ENCODE results near the gene MAML1. TPM values are rescaled to one million over a fixed set of nuclear protein-coding genes. Genes with fewer than 3 reads are reported as not detected.

The MAML1 gene
- total and polyA plus RNA-seq, 4 experiments from 2014 or later = 1.5 to 56.5 (median 31.7) TPM

- peak overlapping the region in 6 of 7 donors; percentile 18 to 92 (median 69) for H3K27ac Mint-ChIP-seq
- POLR2A ChIA-PET (ENCODE audit: partially characterized antibody) = interaction anchor here (0.7 to 6.5 kb wide), 17 partner anchors 9 to 172 kb away, joined by 3 to 68 read pairs (median 6); partner anchors contain the start of genes HNRNPH1, MGAT4B, MRNIP and SQSTM1
- H3K27me3 Mint-ChIP-seq = no peaks in the 10 kb centered on the region
- H3K4me1 Mint-ChIP-seq = peaks cover 11 to 51% (median 27%) of the 10 kb centered on the region in 4 donors
- H3K4me3 ChIP-seq (ENCODE audit: low read length in 2 of 2) = peak overlapping the region; percentile 23 to 69
- H3K9me3 Mint-ChIP-seq = no peaks in the 10 kb centered on the region
- H3K27ac ChIP-seq (ENCODE audit: low read depth, low read length) = peak overlapping the region; percentile 44
- H3K27me3 ChIP-seq (ENCODE audit: insufficient read depth, low read length) = no peaks in the 10 kb centered on the region
- peaks cover 25% of the 10 kb centered on the region for H3K4me1 ChIP-seq (ENCODE audit: insufficient read depth, low read length)
- H3K36me3 Mint-ChIP-seq = peaks cover 0 to 20% of the 10 kb centered on the region in 2 donors
- no peak for DNase-seq
- no peaks in the 10 kb centered on the region for H3K9me3 ChIP-seq (ENCODE audit: control insufficient read depth in 1 of 2, low read length in 2 of 2)
- peaks cover 17% of the 10 kb centered on the region for H3K36me3 ChIP-seq (ENCODE audit: insufficient read depth, low read length)
- peak overlapping the region; percentile 50 to 80 (median 76) for H3K4me3 Mint-ChIP-seq
- intact Hi-C loops (cut with micrococcal nuclease) = no loop called here
- CTCF ChIA-PET (ENCODE audit: partially characterized antibody) = interaction anchor here (0.7 to 5.9 kb wide), 11 partner anchors 18 to 113 kb away, joined by 3 to 53 read pairs (median 4); partner anchors contain the start of genes MAML1, SQSTM1 and TBC1D9B
Measured at GRCh38 chr5:179795049-179795862, 62.6 kb downstream of the MAML1 start.

- Histone ChIP-seq H3K36me3 (ENCODE audit: insufficient read depth, low read length) (peaks cover 17% of the 10 kb centered on the region), H3K4me1 (ENCODE audit: insufficient read depth, low read length) (peaks cover 25% of the 10 kb centered on the region), H3K9me3 (ENCODE audit: control insufficient read depth in 1 of 2, low read length in 2 of 2) (no peaks in the 10 kb centered on the region), H3K27ac (ENCODE audit: low read depth, low read length) (peak overlapping the region; percentile 44), H3K27me3 (ENCODE audit: insufficient read depth, low read length) (no peaks in the 10 kb centered on the region), H3K4me3 (ENCODE audit: low read length in 2 of 2) (peak overlapping the region; percentile 23 to 69)
- ChIA-PET POLR2A (ENCODE audit: partially characterized antibody) (interaction anchor here (0.6 to 6.5 kb wide), 15 partner anchors 8 to 173 kb away, joined by 3 to 68 read pairs (median 5); partner anchors contain the start of genes HNRNPH1, MGAT4B, MRNIP and SQSTM1), CTCF (ENCODE audit: partially characterized antibody) (interaction anchor here (0.7 to 5.9 kb wide), 17 partner anchors 10 to 173 kb away, joined by 3 to 53 read pairs (median 3); partner anchors contain the start of genes HNRNPH1, SQSTM1 and TBC1D9B)
- peak overlapping the region in 6 of 7 donors; percentile 11 to 89 (median 57) for H3K27ac Mint-ChIP-seq
- peaks cover 0 to 20% of the 10 kb centered on the region in 2 donors for H3K36me3 Mint-ChIP-seq
- H3K9me3 Mint-ChIP-seq = no peaks in the 10 kb centered on the region
- DNase-seq = peak; percentile 61 to 77 (median 68)
- intact Hi-C loops (cut with micrococcal nuclease) = loop anchor here (1.0 to 2.0 kb wide), 4 partner anchors 10 to 117 kb away; partner anchors contain the start of genes MAML1 and MGAT4B
- H3K27me3 Mint-ChIP-seq = no peaks in the 10 kb centered on the region
- peak overlapping the region; percentile 50 to 79 (median 64) for H3K4me3 Mint-ChIP-seq
- H3K4me1 Mint-ChIP-seq = peaks cover 11 to 51% (median 27%) of the 10 kb centered on the region in 4 donors
Measured at GRCh38 chr5:179795863-179796833, 63.5 kb downstream of the MAML1 start.

GRCh38 chr5:179796877-179797608 is 64.4 kb downstream of the MAML1 start:
- Mint-ChIP-seq H3K27ac (peak overlapping the region in 6 of 7 donors; percentile 11 to 89 (median 68)), H3K27me3 (no peaks in the 10 kb centered on the region), H3K9me3 (no peaks in the 10 kb centered on the region), H3K36me3 (peaks cover 3 to 24% of the 10 kb centered on the region in 2 donors), H3K4me3 (peak overlapping the region in 7 of 8 donors; percentile 10 to 79 (median 64)), H3K4me1 (peaks cover 16 to 52% (median 30%) of the 10 kb centered on the region in 4 donors)
- H3K36me3 ChIP-seq (ENCODE audit: insufficient read depth, low read length) = peaks cover 17% of the 10 kb centered on the region
- H3K27me3 ChIP-seq (ENCODE audit: insufficient read depth, low read length) = no peaks in the 10 kb centered on the region
- DNase-seq = no peak
- peak overlapping the region; percentile 44 for H3K27ac ChIP-seq (ENCODE audit: low read depth, low read length)
- peaks cover 32% of the 10 kb centered on the region for H3K4me1 ChIP-seq (ENCODE audit: insufficient read depth, low read length)
- CTCF ChIA-PET (ENCODE audit: partially characterized antibody) = interaction anchor here (0.7 to 5.9 kb wide), 15 partner anchors 9 to 174 kb away, joined by 3 to 53 read pairs (median 3); partner anchors contain the start of genes HNRNPH1, MAML1 and SQSTM1
- no peak overlapping the region for H3K4me3 ChIP-seq (ENCODE audit: low read length in 2 of 2)
- POLR2A ChIA-PET (ENCODE audit: partially characterized antibody) = interaction anchor here (0.8 to 6.5 kb wide), 9 partner anchors 10 to 111 kb away, joined by 3 to 68 read pairs (median 5); partner anchors contain the start of genes MGAT4B, MRNIP, SQSTM1 and TBC1D9B
- intact Hi-C loops (cut with micrococcal nuclease) = loop anchor here (1.0 to 2.0 kb wide), 4 partner anchors 9 to 118 kb away; partner anchors contain the start of genes MAML1 and MGAT4B
- H3K9me3 ChIP-seq (ENCODE audit: control insufficient read depth in 1 of 2, low read length in 2 of 2) = no peaks in the 10 kb centered on the region

DNA sequence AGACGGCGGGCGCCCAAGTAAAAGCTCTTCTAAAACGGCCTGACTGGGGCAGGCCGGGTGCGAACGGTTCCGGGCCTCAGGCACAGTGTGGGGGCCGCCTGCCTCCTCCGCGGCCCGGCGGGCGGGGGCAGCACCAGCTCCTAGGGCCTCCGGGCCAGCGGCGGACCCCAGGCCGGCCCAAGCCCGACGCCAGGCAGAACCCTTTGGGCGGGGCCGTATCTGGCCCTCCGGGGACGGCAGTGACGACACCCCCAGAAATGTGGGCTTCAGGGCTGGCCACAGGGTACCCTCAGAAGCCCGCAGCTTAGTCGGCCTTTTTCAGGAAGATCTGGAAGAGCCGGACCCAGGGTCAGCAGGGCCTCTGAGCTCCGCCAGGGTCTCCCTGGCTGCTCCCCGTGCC is 65.1 kb downstream of the MAML1 start:
- H3K27ac ChIP-seq (ENCODE audit: low read depth, low read length) = no peak overlapping the region
- intact Hi-C loops (cut with micrococcal nuclease) = loop anchor here (2.0 kb wide), 2 partner anchors 65 to 119 kb away; partner anchors contain the start of gene MAML1
- no peaks in the 10 kb centered on the region for H3K27me3 ChIP-seq (ENCODE audit: insufficient read depth, low read length)
- no peaks in the 10 kb centered on the region for H3K9me3 ChIP-seq (ENCODE audit: control insufficient read depth in 1 of 2, low read length in 2 of 2)
- Mint-ChIP-seq H3K27me3 (no peaks in the 10 kb centered on the region), H3K4me1 (peaks cover 17 to 54% (median 31%) of the 10 kb centered on the region in 4 donors), H3K36me3 (peaks cover 3 to 24% of the 10 kb centered on the region in 2 donors), H3K4me3 (no peak overlapping the region), H3K27ac (peak overlapping the region in 1 of 7 donors; percentile 75), H3K9me3 (no peaks in the 10 kb centered on the region)
- peaks cover 39% of the 10 kb centered on the region for H3K4me1 ChIP-seq (ENCODE audit: insufficient read depth, low read length)
- H3K36me3 ChIP-seq (ENCODE audit: insufficient read depth, low read length) = peaks cover 17% of the 10 kb centered on the region
- DNase-seq = no peak
- CTCF ChIA-PET (ENCODE audit: partially characterized antibody) = interaction anchor here (1.0 to 5.9 kb wide), 7 partner anchors 8 to 175 kb away, joined by 3 to 53 read pairs (median 3); partner anchors contain the start of genes HNRNPH1 and MAML1
- POLR2A ChIA-PET (ENCODE audit: partially characterized antibody) = interaction anchor here (1.4 to 6.5 kb wide), 3 partner anchors 9 to 66 kb away, joined by 5 to 68 read pairs (median 50); partner anchors contain the start of genes MGAT4B and SQSTM1
- no peak overlapping the region for H3K4me3 ChIP-seq (ENCODE audit: low read length in 2 of 2)

DNA sequence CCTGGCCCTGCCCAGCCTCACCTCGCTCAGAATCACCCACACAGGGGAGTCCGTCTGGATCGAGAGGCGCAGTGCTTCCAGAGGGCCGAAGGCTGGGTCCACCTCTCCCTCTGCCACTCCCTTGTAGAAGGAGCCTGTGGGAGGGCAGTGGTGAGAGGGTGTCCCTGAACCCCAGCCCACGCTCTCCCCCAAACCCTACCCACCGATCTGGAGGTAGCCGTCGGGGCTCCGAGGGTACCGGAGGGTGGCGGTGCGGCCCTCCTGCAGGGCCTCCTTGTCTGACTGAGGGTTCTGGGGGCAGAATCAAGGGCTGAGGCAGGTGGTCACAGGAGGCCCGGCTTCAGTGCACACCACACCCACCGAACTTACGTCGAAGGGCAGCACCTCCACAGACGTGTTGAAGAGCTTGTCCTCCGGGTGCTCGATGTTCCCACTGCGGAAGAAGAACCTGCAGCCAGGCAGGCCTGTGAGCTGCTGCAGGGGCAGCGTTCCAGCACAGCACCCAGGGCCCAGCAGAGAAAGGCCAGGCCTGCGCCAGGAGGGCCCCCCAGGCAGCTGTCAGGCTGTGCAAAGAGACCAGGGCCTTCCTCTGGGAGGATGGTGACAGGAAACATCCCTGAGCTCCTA is 65.6 kb downstream of the MAML1 start:
- peaks cover 3 to 24% of the 10 kb centered on the region in 2 donors for H3K36me3 Mint-ChIP-seq
- no peak overlapping the region for H3K4me3 Mint-ChIP-seq
- POLR2A ChIA-PET (ENCODE audit: partially characterized antibody) = interaction anchor here (1.4 kb wide), 1 partner anchor 66 kb away, joined by 5 read pairs; no protein-coding TSS in a partner anchor
- Histone ChIP-seq H3K9me3 (ENCODE audit: control insufficient read depth in 1 of 2, low read length in 2 of 2) (no peaks in the 10 kb centered on the region), H3K4me3 (ENCODE audit: low read length in 2 of 2) (no peak overlapping the region), H3K27me3 (ENCODE audit: insufficient read depth, low read length) (no peaks in the 10 kb centered on the region), H3K27ac (ENCODE audit: low read depth, low read length) (no peak overlapping the region), H3K4me1 (ENCODE audit: insufficient read depth, low read length) (peaks cover 41% of the 10 kb centered on the region), H3K36me3 (ENCODE audit: insufficient read depth, low read length) (peaks cover 17% of the 10 kb centered on the region)
- CTCF ChIA-PET (ENCODE audit: partially characterized antibody) = interaction anchor here (1.6 to 5.9 kb wide), 2 partner anchors 35 to 66 kb away, joined by 4 to 53 read pairs; partner anchors contain the start of gene MAML1
- intact Hi-C loops (cut with micrococcal nuclease) = no loop called here
- H3K4me1 Mint-ChIP-seq = peaks cover 15 to 53% (median 30%) of the 10 kb centered on the region in 4 donors
- no peak overlapping the region for H3K27ac Mint-ChIP-seq
- no peaks in the 10 kb centered on the region for H3K9me3 Mint-ChIP-seq
- no peak for DNase-seq
- no peaks in the 10 kb centered on the region for H3K27me3 Mint-ChIP-seq
